Right lobe of liver (tissue), 4 donors: Measurements from ENCODE around the gene RPL18.

Experiments used
- CTCF ChIP-seq, 4 donors: fragments of 200-600 bp in 3 of 4; fragments of 450-650 bp in 1 of 4; IDR thresholded peaks; one replicate each; pipeline versions ENCODE4 v1.5.1 to v1.8.0; 2016 to 2022; ENCODE audit warnings: antibody characterized with exemption in 4 of 4, mild to moderate bottlenecking in 2 of 4
- POLR2A ChIP-seq: fragments of 450-650 bp; IDR thresholded peaks from one replicate; pipeline ENCODE4 v1.6.1; 2017; ENCODE audit warnings: antibody characterized with exemption, mild to moderate bottlenecking
- donor health status: DM: no; HTN: no; CAD: no.
- donor health status: DM: no; HTN: no; CAD: no.
- donor health status: DM: no; HTN: yes; CAD: no.

- TF ChIP-seq CTCF (IDR thresholded peaks at IDR 0.05) (no peak), POLR2A (no peak)
Measured at GRCh38 chr19:48659768-48660167, 40.8 kb upstream of the RPL18 start.
